Keratinocyte (primary cell): ENCODE data around the gene KIAA0930.

Experiments used
- CTCF ChIP-seq, 3 experiments: IDR thresholded peaks in 1 of 3; conservative IDR thresholded peaks in 1 of 3; optimal IDR thresholded peaks in 1 of 3; 2 replicates in 2 of 3; 3 replicates in 1 of 3; pipeline versions ENCODE3 to v1.5.1; 2011; ENCODE audit warnings: low read length in 3 of 3, mild to moderate bottlenecking in 3 of 3, moderate library complexity in 2 of 3, control low read depth in 1 of 3, inconsistent platforms in 1 of 3; ENCODE audit not compliant: insufficient read depth in 2 of 3; ENCODE audit errors: extremely low read depth in 1 of 3
- EZH2 ChIP-seq: IDR thresholded peaks from one replicate; pipeline ENCODE4 v1.6.1; 2012; ENCODE audit warnings: inconsistent platforms, mild to moderate bottlenecking, low read length, moderate library complexity

- no peak for TF ChIP-seq EZH2
- no peak for TF ChIP-seq CTCF (optimal IDR thresholded peaks at IDR 0.05 in 1 of 3, IDR thresholded peaks at IDR 0.05 in 1 of 3, conservative IDR thresholded peaks at IDR 0.05 in 1 of 3; ENCODE audit: extremely low read depth in 1 of 3, insufficient read depth in 2 of 3, low read length in 3 of 3)
Measured at GRCh38 chr22:45163099-45163450, 77.6 kb downstream of the KIAA0930 start.
